HG03558 (cell line): ENCODE measurements around the gene AGR3.

Source experiments
- ATAC-seq: cut with Tn5 transposase; IDR thresholded peaks from one replicate; pipeline ENCODE4 v1.9.1; 2021; ENCODE audit warnings: moderate number of reproducible peaks; ENCODE audit not compliant: unreplicated experiment; ENCODE audit errors: extremely low read depth

The AGR3 gene

DNA sequence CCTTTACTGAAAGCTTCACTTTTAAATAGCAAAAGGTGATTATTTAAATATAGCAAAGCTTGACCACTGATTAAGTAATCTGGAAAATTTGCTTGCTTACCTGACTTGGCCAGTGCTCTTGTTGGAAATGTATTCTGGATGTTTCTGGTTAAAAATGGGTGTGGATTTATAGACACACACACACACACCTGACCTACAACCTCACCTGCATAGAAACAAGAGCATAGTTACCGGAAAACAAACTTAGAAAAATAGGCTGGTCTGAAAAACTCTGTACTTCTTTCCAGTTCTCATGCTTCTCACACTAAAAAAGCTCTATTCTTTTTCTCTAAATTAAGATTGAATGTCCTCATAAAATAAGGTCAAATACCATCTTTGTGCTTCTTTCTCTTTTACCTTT lies at the start of gene AGR3:
TSS of gene AGR3 (minus strand) at position 140 of the 400 bp plus-strand sequence. CDS start 3,365 bp downstream, outside the sequence.
- no peak for ATAC-seq

DNA sequence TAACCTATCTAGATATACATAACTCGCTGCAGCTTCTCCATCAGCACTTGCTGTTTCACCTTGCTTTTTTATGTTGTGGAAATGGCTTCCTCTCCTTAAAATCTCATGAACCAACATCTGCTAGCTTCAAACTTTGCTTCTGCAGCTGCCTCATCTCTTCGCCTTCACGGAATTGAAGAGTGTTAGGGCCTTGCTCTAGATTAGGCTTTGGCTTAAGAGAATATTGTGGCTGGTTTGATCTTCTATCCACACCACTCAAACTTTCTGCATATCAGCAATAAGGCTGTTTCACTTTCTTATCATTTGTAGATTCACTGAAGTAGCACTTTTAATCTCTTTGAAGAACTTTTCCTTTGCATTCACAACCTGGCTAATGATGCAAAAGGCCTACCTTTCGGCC lies 49.2 kb upstream of the AGR3 start:
- ATAC-seq: no peak

DNA sequence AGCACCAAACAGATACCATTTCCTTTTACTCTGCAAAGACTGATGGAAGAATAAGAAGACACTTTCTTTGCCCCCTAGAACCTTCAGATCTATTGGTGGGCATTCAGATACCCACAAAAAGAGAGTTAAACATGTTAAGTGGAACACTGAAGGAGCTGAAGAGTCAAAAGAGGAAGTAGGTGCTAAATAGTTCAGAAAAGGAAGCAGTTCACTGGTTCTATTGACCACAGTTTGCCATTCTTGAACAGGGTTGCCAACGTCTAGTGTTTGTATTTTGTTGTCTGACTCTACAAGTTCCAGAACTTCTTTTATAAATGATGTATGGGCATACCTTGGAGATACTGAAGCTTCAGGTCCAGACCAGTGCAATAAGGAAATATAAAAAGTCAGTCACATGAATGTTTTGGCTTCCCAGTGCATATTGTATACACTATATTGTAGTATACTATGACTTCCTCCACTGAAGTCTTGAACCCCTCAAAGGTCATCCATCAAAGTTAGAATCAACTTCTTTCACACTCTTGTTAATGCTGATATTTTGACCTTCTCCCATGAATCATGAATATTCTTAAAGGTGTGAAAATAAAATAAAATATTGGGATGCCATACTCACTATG lies 47.5 kb upstream of the AGR3 start:
- ATAC-seq: peak; percentile 77

DNA sequence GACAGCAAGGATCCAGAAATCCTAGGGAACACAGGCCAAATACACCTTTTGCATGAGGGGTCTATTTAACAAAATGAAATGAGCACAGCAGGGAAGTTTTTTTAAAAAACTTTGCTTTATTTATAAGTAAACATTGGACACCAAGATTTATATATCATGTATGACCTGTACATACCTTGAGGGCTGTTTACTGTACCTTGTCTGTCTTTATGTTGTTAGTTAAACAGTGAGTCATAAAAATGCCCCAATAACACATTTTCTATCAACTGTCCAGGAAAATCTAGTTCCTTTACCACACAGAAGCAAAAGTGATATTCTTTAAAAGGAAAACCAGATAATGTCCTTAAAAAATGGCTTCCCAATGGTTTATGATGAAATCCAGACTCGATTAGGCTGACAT lies 45.1 kb upstream of the AGR3 start:
- no peak for ATAC-seq

DNA sequence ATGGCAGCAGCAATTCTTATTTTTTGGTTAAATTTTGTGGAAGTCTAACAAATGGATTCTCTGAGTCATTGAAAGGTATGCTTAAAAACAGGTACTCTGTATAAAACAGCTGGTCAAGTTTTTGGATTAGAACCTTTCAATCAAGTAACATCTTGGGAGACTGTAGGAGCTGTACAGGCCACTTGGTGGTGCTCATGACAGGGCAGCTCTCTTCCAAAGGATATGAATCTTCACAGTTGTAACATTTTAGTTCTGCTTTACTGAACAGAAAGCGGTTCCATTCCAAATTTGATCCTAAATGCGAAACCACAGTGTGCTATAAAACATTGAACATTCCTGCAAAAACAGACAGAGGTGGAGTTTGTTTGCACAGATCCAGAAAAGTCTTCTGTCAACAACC lies 44.5 kb upstream of the AGR3 start:
- ATAC-seq: no peak

DNA sequence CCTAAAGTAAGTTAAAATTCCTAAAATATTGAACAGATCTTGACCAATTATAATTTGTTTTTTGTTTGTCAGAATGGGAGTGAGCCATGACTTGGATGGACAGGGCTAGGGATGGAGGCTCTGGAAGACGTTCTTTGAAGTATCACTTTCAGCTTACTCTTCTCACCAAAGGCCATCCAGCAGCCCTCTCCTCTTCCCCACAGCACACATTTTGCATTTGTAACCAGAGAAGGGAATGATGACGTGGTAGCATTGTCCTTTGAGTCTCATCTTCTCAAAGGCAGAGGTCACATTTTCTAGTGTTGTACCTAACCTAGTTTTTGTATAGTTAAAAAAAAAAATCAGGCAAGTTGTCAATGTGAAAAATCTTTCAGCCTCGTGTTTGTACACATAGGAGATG lies 43.8 kb upstream of the AGR3 start:
- no peak for ATAC-seq

DNA sequence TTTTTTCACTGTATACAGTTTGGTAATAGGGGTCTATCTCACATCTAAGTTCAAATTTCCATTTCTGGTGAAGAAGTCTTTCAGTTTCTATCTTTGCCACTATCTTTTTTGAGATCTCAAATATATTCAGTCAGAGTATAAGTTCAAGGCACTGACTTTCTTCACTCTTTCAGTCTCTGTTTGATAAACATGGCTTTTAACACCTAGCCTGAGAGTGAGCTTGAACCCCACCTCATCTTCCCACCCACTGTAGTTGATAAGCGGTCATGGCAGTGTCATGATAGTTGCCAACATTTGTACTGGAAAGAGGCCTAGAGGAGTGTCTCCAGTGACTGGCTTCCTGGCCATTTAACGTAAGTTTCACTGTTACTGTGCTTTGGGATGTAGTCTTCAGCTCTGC lies 41.2 kb upstream of the AGR3 start:
- no peak for ATAC-seq

DNA sequence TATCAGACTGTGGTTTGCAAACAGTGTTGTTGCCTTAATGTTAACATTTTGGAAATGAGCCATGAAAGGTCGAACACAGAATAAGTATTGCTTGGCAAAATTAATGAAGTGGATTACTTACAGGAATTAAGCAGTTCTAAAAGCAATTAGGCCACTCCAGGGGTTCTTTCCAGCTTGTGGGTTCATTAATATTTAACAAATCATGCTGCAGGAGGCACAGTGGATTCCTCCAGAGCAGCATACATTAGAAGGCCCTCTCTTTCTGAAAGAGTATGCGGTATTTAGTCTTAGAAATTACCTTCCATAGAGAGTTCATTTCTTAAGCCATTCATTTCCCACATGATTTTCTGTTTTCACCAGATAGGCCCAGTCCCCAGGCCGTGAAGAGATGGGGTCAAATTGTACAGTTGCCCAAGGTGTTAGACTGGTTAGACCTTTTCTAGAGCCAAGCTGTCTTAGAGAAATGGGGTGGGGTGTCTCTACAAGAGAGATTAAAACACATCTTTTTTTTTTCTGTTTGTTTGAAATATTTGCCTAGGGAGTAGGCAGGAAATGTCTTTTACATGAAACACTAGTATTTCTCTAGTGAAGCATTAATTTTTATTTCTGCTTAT lies 40.0 kb upstream of the AGR3 start:
- no peak for ATAC-seq

DNA sequence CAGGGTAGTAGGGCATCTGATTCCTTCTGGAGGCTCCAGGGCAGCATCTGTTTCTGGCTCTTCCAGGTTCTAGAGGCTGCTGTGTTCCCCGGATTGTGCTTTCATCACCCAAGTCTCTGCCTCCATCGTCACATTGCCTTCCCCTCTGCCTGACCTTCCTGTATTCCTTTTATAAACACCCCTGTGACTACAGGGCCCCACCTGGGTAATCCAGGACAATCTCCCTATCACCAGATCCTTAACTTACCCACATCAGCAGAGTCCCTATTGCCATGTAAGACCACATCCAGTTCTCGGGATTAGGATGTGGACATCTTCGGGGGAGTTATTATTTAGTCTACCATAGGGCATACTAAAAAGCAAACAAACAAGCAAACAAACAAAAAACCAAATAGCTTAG lies 39.4 kb upstream of the AGR3 start:
- no peak for ATAC-seq

DNA sequence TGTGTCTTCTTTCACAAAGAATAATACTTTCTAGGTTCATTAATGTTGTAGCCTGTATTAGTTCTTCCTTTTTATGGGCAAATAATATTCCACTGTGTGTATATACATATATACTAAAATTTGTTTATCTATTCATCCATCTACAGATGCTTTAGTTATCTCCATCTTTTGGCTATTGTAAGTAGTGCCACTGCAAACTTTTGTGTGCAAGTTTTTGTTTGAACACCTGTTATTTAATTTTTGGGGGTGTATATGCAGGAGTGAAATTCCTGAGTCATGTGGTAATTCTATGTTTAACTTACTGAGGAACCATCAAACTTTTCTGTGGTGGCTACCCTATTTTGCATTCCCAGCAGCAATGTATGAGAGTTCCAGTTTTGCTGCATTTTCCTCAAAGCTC lies 37.7 kb upstream of the AGR3 start:
- no peak for ATAC-seq

DNA sequence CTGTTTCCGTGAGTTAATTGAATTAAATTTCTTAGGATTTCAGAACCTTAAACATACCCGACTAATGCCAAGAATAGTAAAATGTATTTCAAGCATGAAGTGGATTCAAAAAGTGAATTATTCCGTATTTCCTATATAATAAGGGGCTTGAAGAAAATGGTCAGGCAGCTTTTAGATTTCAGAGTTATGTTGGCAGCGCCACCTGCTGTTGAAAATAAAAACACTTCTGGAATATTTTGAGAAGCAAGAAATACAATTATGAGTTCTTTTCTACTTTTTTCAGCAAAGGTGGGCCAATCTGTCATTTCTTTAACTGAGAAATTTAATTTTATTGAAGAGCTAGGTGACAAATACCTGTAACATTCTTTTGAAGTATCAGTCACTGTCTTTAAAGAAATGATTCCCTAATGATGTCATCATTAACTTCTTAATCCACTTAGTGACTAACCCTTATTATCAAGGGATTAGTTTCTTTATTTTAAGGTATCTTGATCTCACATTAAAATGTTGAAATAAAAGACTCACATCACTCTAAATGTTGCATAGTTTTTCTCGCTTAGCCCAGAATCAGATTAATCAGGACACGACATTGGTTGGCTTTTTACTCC lies 36.6 kb upstream of the AGR3 start:
- no peak for ATAC-seq

DNA sequence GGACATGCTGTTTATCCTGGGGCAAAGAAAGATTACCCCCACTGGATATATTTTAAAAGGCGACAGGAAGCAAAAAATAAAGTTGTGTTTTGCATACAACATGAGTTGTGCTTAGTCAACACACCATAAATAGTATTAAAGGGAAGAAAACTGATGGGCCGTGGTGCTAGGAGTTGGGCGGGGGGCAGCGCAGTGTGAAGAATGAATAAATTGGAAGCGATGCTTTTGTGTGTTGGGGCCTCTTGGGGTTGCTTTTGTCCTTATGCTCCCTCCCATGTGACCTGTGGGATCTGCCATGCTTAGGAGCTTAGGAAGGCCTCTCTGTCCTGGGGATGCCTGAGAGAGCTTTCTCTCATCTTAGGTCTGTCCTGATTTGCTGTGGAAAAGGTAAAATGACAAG lies 35.0 kb upstream of the AGR3 start:
- ATAC-seq: no peak

DNA sequence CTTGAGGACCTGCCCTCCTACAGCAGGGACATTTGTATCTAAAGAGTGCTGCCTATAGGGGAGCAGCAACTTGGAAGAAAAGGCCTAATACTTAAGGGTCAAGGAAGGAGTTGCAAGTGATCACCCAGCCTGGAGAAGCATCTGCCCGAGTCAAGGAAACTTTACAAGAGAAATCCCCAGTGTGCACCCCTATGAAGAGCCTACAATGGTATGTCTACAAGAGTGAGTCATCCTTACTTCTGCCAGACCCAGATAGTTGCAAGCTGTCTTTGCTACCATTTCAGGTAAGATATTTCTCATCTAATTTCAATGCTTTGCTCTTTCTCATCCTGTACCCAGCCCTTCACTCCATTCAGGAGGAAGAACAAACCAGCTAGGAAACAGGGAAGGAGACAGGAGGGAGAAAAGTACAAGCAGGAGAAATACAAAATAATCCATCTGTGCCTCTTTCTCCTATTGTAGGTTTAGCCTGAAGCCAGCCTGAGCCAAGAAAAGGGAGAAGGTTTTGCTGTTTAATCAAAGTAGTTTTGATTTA lies 34.4 kb upstream of the AGR3 start:
- no peak for ATAC-seq

DNA sequence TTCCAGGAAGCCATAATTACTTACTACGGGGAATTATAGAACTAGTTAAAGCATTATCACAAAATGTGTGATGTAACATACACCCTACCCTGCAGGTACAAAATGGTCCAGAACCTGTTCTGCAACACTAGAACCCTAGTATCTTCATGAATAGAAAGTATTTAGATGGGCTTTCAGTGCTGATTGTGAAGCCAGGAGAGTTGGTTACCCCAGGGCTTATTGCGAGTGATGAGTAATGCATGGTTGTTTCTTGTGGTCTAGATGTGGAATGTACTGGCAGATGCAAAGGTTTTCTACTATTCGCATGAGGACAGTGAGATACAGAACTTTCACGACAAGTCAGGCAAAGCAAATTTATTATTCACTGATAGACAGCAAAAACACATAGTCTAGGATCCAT lies 33.6 kb upstream of the AGR3 start:
- no peak for ATAC-seq

DNA sequence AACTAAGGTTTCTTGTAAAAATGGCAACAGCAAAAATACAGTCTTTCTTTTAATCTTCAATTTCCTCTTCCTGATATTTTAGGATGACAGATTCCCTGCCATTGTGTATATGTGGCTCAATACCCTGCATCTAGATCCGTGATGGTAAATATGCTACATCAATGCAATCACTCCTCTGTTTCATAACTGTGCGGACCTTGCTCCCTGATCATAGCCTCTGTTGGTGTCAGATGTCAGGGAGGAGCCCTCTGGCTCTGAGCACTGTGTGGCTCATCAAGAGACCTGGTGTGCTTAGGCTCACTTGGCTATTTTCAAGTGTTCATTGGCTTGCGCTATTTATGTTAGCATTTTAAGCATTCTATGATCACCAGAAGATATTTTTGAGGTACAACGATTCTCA lies 33.0 kb upstream of the AGR3 start:
- ATAC-seq: no peak

DNA sequence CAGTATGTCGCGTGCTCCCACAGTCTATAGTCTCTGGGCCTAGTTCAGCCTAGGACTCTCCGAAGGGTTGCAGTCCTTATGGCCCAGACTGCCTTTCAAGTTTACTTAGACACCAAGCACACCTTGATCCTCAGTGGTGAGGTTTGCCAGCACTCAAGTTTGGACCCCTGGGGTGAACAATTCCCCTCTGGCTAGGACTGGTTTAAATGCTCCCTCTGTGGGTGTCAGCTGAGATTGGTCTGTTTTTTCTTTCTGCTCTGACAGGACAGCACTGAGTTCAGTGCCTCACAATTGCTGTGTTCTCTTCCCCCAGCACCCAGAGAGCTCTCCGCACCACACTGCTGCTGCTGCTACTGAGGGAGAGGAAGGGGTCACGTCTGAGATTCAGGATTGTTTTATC lies 31.9 kb upstream of the AGR3 start:
- no peak for ATAC-seq

DNA sequence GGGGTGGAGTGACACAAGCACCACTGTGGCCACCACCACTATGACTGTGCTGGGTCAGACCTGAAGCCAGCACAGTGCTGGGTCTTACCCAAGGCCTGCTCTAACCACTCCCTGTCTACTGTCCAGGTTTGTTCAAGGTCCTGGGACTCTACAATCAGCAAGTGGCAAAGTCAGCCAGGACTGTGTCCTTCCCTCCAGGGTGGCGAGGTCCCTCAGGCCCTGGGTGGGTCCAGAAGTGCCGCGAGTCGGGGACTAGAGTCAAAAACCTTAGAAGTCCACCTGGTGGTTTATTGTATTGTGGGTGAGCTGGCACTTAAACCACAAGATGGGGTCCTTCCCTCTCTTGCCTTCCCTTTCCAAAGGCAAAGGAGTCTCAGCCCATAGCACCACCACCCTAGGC lies 30.8 kb upstream of the AGR3 start:
- no peak for ATAC-seq

DNA sequence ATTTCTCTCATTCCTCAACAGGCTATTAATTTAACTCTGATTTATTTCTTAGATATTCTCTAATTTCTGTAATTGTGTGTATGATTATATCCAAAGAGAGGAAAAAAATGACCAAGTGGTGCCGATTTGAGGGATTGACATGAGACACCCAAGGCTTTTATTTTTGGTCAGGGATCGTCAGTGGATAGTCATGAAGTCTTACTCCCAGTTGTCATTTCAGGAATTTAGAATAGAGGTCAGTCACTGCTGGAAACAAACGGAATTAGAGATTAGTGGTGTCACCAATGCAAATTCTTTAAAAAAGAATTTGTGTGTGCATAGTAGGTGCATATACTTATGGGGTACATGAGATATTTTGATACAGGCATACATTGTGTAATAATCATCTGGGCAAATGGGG lies 26.8 kb upstream of the AGR3 start:
- ATAC-seq: no peak

DNA sequence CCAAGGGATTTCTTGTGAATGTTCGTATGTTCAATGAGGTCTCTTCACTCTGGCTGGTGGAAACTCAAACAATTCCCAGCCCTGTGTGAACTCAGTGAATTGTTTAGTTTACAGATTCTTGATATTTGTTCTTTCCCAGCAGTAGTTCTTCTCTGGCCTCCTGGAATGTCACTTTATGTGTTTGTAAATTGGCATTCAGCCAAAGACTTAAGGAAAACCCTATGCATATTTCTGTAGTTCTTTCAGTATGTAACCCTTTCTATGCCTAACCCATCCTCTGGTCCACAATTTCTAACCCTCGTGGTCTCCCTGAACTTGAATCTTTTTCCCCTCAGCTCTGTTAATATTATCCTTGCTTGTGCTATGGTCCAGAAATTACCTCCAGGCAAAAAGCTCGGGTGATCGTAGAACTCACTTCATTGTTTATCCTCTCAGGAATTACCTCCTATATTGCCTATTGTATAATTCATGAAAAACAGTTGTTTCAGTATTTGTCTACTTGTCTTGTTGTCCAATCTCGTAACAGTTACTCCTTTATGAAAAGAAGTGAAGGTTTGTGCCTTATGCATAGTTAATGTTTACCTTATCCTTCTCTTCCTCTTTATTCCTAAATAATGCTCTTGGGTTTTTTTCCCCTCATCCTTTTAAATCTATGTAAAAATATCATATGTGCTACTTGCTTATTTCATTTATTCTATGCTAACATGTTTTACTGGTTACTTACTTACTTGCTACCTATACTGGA lies 23.7 kb upstream of the AGR3 start:
- no peak for ATAC-seq

DNA sequence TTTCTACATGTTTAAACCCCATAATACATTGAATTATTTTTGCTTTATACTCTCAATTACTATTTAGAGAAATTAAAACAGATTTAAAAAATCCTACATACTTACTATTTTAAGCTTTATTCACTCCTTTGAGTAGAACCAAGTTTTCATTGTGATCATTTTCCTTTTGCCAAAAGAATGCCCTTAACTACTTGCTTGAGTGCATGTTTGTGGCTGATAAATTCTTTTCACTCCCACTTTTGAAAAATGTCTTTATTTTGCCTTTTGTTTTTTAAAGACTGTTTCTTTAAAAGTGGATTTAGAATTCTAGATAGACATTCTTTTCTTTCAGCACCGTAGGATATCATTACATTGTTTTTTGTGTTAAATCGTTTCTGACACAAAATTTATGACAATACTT lies 22.3 kb upstream of the AGR3 start:
- ATAC-seq: no peak

DNA sequence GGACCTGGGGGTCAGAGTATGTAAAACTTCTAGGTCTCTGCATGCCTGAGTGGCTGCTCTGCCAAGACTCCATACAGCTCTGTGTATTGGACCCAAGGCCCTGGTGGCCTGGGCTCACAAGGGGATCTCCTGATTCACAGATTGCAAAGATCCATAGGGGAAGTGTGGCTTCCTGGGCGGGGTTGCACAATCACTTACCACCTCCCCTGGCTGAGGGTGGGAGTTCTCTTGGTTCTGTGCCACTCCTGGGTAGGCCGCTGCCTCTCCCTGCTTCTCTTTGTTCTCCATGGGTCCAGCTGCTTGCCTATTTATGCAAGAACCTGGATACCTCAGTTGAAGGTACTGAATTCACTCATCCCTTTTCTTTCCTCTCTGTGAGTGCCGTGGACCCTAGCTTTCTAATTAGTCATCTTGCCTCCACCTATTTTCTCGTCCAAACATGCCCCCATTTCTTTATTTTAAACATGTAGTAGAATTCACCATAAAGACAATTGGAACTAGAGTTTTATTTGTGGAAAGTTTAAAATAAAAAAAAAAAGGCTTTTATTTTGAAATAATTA lies 18.5 kb upstream of the AGR3 start:
- no peak for ATAC-seq
